Measurements from ENCODE around the gene DBP.

GRCh38 chr19:48639483-48640375, 2.5 kb upstream of the DBP start:
- TF ChIP-seq ZNF274 (IDR thresholded peaks at IDR 0.05; ENCODE audit: low read depth, low read length) = no peak
- TF ChIP-seq SUZ12 (IDR thresholded peaks at IDR 0.05; ENCODE audit: extremely low read depth, insufficient read depth, insufficient read length) = no peak
- TF ChIP-seq YY1 (IDR thresholded peaks at IDR 0.05; ENCODE audit: insufficient read depth, insufficient read length) = no peak

Data from NT2/D1 (cell line).